H54 (cell line): ENCODE measurements around the gene CDK4.
"Not testable (repeated sequence)": the region's sequence is repeated elsewhere in the genome, so short reads cannot be mapped to it uniquely, and the experiment has no call there.

Source experiments
- DNase-seq: peaks from one replicate; pipeline ENCODE4 v3.0.0; 2011; ENCODE audit warnings: low spot score, mixed read lengths; ENCODE audit not compliant: insufficient read length
- FAIRE-seq: peaks from 3 replicates; lab custom pipeline; 2011; peaks lifted over from hg19 to GRCh38; lab: Jason Lieb, UNC
- POLR2A ChIP-seq: IDR thresholded peaks from 2 replicates; pipeline ENCODE4 v1.6.1; 2011; ENCODE audit warnings: low read depth, mild to moderate bottlenecking, low read length

Gene CDK4

GRCh38 chr12:57724003-57724935, 27.8 kb downstream of the CDK4 start:
- no peak for FAIRE-seq
- no peak for TF ChIP-seq POLR2A

GRCh38 chr12:57723630-57723962, 28.5 kb downstream of the CDK4 start:
- DNase-seq (no peak), FAIRE-seq (no peak)
- TF ChIP-seq POLR2A = no peak

More at GRCh38 chr12:57724003-57724935, 27.8 kb downstream of the CDK4 start:
- no peak for DNase-seq

GRCh38 chr12:57722716-57723629, 29.1 kb downstream of the CDK4 start:
- FAIRE-seq = no peak
- TF ChIP-seq POLR2A = no peak
- DNase-seq = no peak

GRCh38 chr12:57721846-57722608, 30.1 kb downstream of the CDK4 start:
- FAIRE-seq = not testable (repeated sequence)

GRCh38 chr12:57720606-57721595, 31.2 kb downstream of the CDK4 start:
- DNase-seq (no peak), FAIRE-seq (no peak)
- no peak for TF ChIP-seq POLR2A

More at GRCh38 chr12:57721846-57722608, 30.1 kb downstream of the CDK4 start:
- DNase-seq = not testable (repeated sequence)

GRCh38 chr12:57719777-57720605, 32.1 kb downstream of the CDK4 start:
- FAIRE-seq (no peak), DNase-seq (no peak)
- no peak for TF ChIP-seq POLR2A

- no peak for DNase-seq
- no peak for TF ChIP-seq POLR2A
- no peak for FAIRE-seq
These were observed 33.2 kb downstream of the CDK4 start for GRCh38 chr12:57718641-57719528.

- no peak for TF ChIP-seq POLR2A
- DNase-seq = no peak
- FAIRE-seq = no peak
These were observed 34.1 kb downstream of the CDK4 start for GRCh38 chr12:57717846-57718640.

GRCh38 chr12:57717131-57717530, 35.0 kb downstream of the CDK4 start:
- no peak for FAIRE-seq
- no peak for TF ChIP-seq POLR2A
- no peak for DNase-seq

- FAIRE-seq (no peak), DNase-seq (no peak)
- no peak for TF ChIP-seq POLR2A
These were observed 35.8 kb downstream of the CDK4 start for GRCh38 chr12:57716305-57716704.
